Tibial nerve (tissue), 4 donors: ENCODE measurements around the gene GRIK5. TPM values are rescaled to one million over a fixed set of nuclear protein-coding genes. Genes with fewer than 3 reads are reported as not detected.

Source experiments
- DNase-seq, 2 donors: peaks; one replicate each; pipeline ENCODE4 v3.0.0-alpha.2; 2019; ENCODE audit warnings: low spot score in 2 of 2
- H3K27ac ChIP-seq, 4 donors: fragments of 200-600 bp; sonication (generic) in 3 of 4; one replicate each; pipeline ENCODE4 v1.5.1; 2017 to 2019; ENCODE audit warnings: mild to moderate bottlenecking in 1 of 4
- H3K27me3 ChIP-seq, 2 donors: fragments of 200-600 bp; sonication (generic) in 1 of 2; one replicate each; pipeline versions ENCODE4 v1.5.1 to v1.6.0; 2017 to 2019
- H3K36me3 ChIP-seq, 3 donors: fragments of 200-600 bp; sonication (generic); one replicate each; pipeline ENCODE4 v1.5.1; 2018 to 2019
- H3K4me1 ChIP-seq, 4 donors: fragments of 200-600 bp; sonication (generic) in 3 of 4; one replicate each; pipeline ENCODE4 v1.5.1; 2017 to 2019
- H3K4me3 ChIP-seq, 4 donors: fragments of 200-600 bp; sonication (generic) in 3 of 4; one replicate each; pipeline ENCODE4 v1.5.1; 2017 to 2019; ENCODE audit warnings: mild to moderate bottlenecking in 1 of 4, moderate library complexity in 1 of 4
- H3K9me3 ChIP-seq, 4 donors: fragments of 200-600 bp; sonication (generic) in 3 of 4; one replicate each; pipeline ENCODE4 v1.5.1; 2017 to 2019
- EP300 ChIP-seq, 2 donors: sonication (generic); formaldehyde crosslinking; IDR thresholded peaks; one replicate each; pipeline ENCODE4 v1.6.1; 2017; ENCODE audit warnings: antibody characterized with exemption in 2 of 2, mild to moderate bottlenecking in 1 of 2
- POLR2A ChIP-seq, 2 donors: fragments of 450-650 bp; IDR thresholded peaks; one replicate each; pipeline ENCODE4 v1.6.1; 2017; ENCODE audit warnings: antibody characterized with exemption in 2 of 2, mild to moderate bottlenecking in 2 of 2, moderate library complexity in 2 of 2
- WGBS, 2 donors: methylation state at CpG; one replicate each; pipeline ENCODE4 v1.1.5; 2018; 5-methylcytosine and 5-hydroxymethylcytosine counted together
- total RNA-seq, 4 donors: library from RNA; depleted of rRNA; stranded (reverse); fragments of >200 nt; gene quantifications; one replicate each; pipeline ENCODE4 v1.1.0, GENCODE V29; 2016
- TF ChIP-seq, protein P1 (sequence below), 5 experiments: fragments of 200-600 bp in 3 of 5; fragments of 450-650 bp in 2 of 5; sonication (generic) in 3 of 5; IDR thresholded peaks; one replicate each; pipeline ENCODE4 v1.5.1; 2016 to 2019; ENCODE audit warnings: antibody characterized with exemption in 5 of 5, mild to moderate bottlenecking in 3 of 5, moderate library complexity in 2 of 5

The GRIK5 gene
- total RNA-seq, 4 donors from 2014 or later, result 2.4 to 12.0 (median 3.2) TPM

DNA sequence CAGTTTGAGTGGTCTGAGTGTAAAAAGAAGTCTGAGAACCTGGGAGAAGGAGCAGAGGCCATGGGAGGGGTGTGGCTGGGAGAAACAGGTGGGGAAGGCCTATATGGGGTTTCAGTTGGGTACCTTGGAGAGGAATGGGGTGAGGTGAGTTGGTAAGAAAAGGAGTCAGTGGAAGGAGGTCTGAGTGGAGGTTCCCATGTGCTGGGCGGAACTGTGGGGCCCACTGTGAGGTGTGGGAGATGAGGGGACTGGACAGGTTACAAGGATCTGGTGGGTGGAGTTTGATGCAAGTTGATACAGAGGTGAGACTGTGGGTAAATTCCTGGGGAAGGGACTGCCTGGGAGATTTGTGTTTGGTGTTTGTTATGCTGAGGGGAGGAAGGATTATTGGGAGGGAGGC lies 8.1 kb upstream of the GRIK5 start:
- WGBS, 2 donors, result 89 to 97% methylated on average over 1 of the region's 1 CpG
- TF ChIP-seq POLR2A (IDR thresholded peaks at IDR 0.05) (no peak), EP300 (IDR thresholded peaks at IDR 0.05) (no peak)
- TF ChIP-seq, protein P1, sequence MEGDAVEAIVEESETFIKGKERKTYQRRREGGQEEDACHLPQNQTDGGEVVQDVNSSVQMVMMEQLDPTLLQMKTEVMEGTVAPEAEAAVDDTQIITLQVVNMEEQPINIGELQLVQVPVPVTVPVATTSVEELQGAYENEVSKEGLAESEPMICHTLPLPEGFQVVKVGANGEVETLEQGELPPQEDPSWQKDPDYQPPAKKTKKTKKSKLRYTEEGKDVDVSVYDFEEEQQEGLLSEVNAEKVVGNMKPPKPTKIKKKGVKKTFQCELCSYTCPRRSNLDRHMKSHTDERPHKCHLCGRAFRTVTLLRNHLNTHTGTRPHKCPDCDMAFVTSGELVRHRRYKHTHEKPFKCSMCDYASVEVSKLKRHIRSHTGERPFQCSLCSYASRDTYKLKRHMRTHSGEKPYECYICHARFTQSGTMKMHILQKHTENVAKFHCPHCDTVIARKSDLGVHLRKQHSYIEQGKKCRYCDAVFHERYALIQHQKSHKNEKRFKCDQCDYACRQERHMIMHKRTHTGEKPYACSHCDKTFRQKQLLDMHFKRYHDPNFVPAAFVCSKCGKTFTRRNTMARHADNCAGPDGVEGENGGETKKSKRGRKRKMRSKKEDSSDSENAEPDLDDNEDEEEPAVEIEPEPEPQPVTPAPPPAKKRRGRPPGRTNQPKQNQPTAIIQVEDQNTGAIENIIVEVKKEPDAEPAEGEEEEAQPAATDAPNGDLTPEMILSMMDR (IDR thresholded peaks at IDR 0.05), result no peak
- H3K27ac ChIP-seq, result peak overlapping the region in 1 of 4 donors; percentile 99

DNA sequence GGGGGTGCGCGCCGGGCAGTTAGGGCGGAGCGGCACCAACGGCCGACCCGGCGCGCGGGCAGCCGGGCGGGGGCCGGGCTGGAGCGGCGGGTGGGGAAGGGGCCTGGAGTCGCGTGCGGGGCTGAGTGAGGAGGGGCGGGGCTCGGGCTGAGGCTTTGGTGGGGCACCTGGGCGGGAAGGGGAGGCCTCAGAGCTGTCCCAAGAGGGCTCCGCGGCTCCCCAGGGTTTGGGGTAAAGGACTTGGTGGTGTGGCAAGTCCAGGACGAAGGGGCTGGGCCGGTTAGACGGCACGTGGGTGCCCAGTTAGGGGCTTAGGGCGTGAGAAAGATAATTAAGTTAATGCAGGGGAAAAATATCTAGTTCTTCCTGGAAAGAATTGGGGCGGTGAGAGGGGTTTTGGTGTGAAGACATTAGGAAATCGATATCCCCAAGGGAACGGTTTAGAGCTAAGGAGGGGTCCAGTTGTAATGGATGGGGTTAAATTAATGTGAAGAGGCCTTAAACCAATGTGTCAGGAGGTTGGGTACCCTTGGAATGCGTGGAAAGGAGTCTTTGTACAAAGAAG lies 6.5 kb upstream of the GRIK5 start:
- H3K4me1 ChIP-seq, result peaks cover 0 to 25% (median 11%) of the 10 kb centered on the region in 4 donors
- no peaks in the 10 kb centered on the region for H3K27me3 ChIP-seq
- peaks cover 7 to 37% (median 18%) of the 10 kb centered on the region in 3 donors for H3K36me3 ChIP-seq
- 1% methylated on average over 12 to 30 of the region's 33 CpGs for WGBS, 2 donors
- DNase-seq, result peak; percentile 22 to 33
- no peaks in the 10 kb centered on the region for H3K9me3 ChIP-seq
- TF ChIP-seq EP300 (IDR thresholded peaks at IDR 0.05) (no peak), POLR2A (IDR thresholded peaks at IDR 0.05) (no peak)
- TF ChIP-seq, protein P1 (IDR thresholded peaks at IDR 0.05), result no peak
- peak overlapping the region; percentile 75 to 98 (median 84) for H3K4me3 ChIP-seq
- peak overlapping the region; percentile 80 to 99 (median 98) for H3K27ac ChIP-seq

More for the DNA sequence above, 8.1 kb upstream of the GRIK5 start:
- Histone ChIP-seq H3K4me1 (peaks cover 0 to 25% (median 11%) of the 10 kb centered on the region in 4 donors), H3K36me3 (peaks cover 7 to 50% (median 18%) of the 10 kb centered on the region in 3 donors), H3K4me3 (no peak overlapping the region), H3K9me3 (no peaks in the 10 kb centered on the region), H3K27me3 (no peaks in the 10 kb centered on the region)
- no peak for DNase-seq

GRCh38 chr19:42075616-42076379 lies 5.8 kb upstream of the GRIK5 start, which contains the start of gene ZNF574:
ZNF574 (plus strand) TSS chr19:42076166; CDS start chr19:42078607, 2,441 bp downstream.
- peak; percentile 97 for DNase-seq
- Histone ChIP-seq H3K27me3 (no peaks in the 10 kb centered on the region), H3K27ac (peak within 1 kb of the TSS; percentile 97 to 99 (median 98)), H3K9me3 (no peaks in the 10 kb centered on the region), H3K4me3 (peak within 1 kb of the TSS; percentile 75 to 98 (median 84)), H3K4me1 (peaks cover 0 to 25% (median 11%) of the 10 kb centered on the region in 4 donors), H3K36me3 (peaks cover 7 to 30% (median 15%) of the 10 kb centered on the region in 3 donors)
- 0% methylated on average over 64 to 67 of the region's 80 CpGs for WGBS, 2 donors
- TF ChIP-seq, protein P1 (IDR thresholded peaks at IDR 0.05), result peak in 2 of 5 experiments; percentile 17 to 38
- peak; percentile 58 to 99 for TF ChIP-seq EP300 (IDR thresholded peaks at IDR 0.05)
- peak; percentile 67 to 92 for TF ChIP-seq POLR2A (IDR thresholded peaks at IDR 0.05)

DNA sequence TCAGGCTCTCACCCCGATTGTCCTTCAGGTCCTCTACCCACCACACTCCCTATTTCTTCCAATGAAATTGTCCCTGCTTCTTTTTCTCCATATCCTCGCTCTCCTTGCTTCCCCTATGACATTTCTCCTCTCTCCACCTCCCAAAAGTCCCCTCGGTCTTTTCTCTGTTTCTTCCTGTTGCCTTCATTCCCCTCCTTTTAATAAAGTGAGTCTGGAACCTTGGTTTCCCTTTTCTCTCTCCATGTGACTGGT lies 5.3 kb upstream of the GRIK5 start:
- peak in 1 of 2 donors; percentile 17 for DNase-seq
- Histone ChIP-seq H3K4me3 (peak overlapping the region; percentile 43 to 98 (median 76)), H3K9me3 (no peaks in the 10 kb centered on the region), H3K4me1 (peaks cover 0 to 30% (median 11%) of the 10 kb centered on the region in 4 donors), H3K36me3 (peaks cover 7 to 25% (median 10%) of the 10 kb centered on the region in 3 donors), H3K27ac (peak overlapping the region; percentile 97 to 99 (median 98)), H3K27me3 (peaks cover 0 to 2% of the 10 kb centered on the region in 2 donors)
- no peak for TF ChIP-seq POLR2A (IDR thresholded peaks at IDR 0.05)
- TF ChIP-seq EP300 (IDR thresholded peaks at IDR 0.05), result no peak
- TF ChIP-seq, protein P1 (IDR thresholded peaks at IDR 0.05), result no peak
- 4 to 5% methylated on average over 3 of the region's 3 CpGs for WGBS, 2 donors
